Stimulated activated CD8-positive, alpha-beta memory T cell treated with anti-CD3 and anti-CD28 coated beads, Interleukin-12 subunit alpha, Interleukin-12 subunit beta, amount 100 ng/mL, for 4 hours (primary cell): ENCODE data around the gene GBP7.
A peak's percentile ranks its signal among the peaks of the same experiment; 100 is the strongest.
"Not testable (repeated sequence)": the region's sequence is repeated elsewhere in the genome, so short reads cannot be mapped to it uniquely, and the experiment has no call there.

ENCODE experiments used
- DNase-seq: peaks from one replicate; pipeline ENCODE4 v3.0.0-alpha.2; 2020; ENCODE audit warnings: low read depth

GBP7 gene, protein sequence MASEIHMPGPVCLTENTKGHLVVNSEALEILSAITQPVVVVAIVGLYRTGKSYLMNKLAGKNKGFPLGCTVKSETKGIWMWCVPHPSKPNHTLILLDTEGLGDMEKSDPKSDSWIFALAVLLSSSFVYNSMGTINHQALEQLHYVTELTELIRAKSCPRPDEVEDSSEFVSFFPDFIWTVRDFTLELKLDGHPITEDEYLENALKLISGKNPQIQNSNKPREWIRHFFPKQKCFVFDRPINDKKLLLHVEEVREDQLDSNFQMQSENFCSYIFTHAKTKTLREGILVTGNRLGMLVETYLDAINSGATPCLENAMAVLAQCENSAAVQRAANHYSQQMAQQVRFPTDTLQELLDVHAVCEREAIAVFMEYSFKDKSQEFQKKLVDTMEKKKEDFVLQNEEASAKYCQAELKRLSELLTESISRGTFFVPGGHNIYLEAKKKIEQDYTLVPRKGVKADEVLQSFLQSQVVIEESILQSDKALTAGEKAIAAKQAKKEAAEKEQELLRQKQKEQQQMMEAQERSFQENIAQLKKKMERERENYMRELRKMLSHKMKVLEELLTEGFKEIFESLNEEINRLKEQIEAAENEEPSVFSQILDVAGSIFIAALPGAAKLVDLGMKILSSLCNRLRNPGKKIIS

GRCh38 chr1:89175601-89176256 is at the start of gene GBP7:
Gene GBP7, minus strand, starts transcription at chr1:89176003. Its CDS starts 4,068 bp downstream, at chr1:89171935.
- DNase-seq, result no peak

- DNase-seq, result no peak
Measured at GRCh38 chr1:89221341-89221740, 45.5 kb upstream of the GBP7 start.

DNA sequence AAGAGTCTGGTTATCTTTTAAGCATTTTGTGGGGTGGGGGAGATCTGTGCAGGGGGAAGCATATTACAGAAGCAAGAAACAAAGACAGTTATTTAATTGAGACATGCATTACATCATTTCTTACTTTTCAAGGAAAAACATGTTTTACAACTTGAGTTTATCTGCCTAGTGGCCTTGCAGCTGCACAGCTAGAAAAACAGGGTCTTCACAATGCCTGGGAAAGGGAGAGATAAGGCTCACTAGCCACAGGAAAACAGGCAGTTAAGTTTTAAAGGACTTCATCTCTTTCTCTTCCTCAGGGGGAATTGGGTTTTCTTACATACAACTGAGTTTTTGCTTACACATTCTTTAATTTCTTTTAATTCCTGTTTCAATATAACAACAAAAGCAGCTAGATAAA is 44.0 kb upstream of the GBP7 start:
- not testable (repeated sequence) for DNase-seq

- not testable (repeated sequence) for DNase-seq
Measured at GRCh38 chr1:89218941-89219340, 43.1 kb upstream of the GBP7 start.

GRCh38 chr1:89213347-89213746 is 37.5 kb upstream of the GBP7 start:
- DNase-seq, result no peak

DNA sequence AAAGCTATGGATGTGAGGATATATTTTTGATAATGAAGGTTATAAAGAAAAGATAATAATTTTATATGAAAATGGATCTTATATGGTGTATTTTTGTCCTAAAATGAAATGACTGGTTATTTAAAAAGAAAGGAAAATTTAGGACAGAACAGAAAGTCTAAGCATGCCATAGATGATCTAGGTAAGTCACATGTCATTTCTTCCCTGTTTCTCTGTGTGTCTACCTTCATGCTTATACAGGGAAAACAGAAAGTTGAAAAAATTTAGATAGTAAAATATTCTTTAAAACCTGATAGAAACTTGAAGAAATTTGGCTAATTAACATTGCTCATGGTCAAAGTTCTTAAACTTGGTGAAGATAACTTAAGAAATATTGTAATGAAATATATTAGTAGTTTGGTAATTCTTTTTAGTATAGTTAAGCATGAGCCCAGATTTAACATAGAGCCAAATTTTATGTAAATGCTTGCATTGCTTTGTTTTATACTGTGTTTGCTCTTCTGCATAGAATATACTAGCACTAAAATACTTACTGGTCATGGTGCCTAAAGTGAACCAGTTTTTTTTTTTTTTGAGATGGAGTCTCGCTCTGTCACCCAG is 35.3 kb upstream of the GBP7 start:
- DNase-seq, result no peak

DNA sequence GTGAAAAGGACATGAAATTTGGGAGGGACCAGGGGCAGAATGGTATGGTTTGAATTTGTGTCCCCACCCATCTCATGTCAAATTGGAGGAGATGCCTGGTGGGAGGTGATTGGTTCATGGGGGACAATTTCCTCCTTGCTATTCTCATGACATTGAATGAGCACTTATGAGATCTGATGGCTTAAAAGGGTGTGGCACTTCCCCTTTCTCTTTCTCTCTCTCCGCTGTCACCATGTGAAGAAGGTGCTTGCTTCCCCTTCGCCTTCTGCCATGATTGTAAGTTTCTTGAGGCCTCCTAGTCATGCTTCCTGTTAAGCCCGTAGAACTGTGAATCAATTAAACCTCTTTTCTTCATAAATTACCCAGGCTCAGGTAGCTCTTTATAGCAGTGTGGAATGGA is 30.6 kb upstream of the GBP7 start:
- DNase-seq, result no peak

DNA sequence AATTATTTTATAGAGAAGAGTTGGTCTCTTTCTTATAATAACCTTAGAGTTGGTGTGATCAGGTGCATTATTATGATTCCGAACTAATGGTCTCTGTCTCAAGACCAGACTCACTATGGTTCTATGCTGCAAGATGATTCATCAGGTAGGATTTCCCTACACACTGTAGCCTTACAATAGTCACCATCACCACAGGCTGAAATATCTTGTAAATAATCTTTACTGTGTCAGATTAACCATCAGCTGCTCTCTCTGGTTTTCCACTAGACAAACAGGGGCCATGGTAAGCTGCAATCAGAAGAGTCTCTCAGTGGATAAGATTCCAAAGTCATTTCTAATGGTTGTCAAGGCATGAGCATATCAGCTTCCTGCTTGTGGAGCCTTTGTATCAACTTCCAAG is 27.4 kb upstream of the GBP7 start:
- DNase-seq, result no peak

- no peak for DNase-seq
Measured at GRCh38 chr1:89201106-89201794, 25.4 kb upstream of the GBP7 start.

DNA sequence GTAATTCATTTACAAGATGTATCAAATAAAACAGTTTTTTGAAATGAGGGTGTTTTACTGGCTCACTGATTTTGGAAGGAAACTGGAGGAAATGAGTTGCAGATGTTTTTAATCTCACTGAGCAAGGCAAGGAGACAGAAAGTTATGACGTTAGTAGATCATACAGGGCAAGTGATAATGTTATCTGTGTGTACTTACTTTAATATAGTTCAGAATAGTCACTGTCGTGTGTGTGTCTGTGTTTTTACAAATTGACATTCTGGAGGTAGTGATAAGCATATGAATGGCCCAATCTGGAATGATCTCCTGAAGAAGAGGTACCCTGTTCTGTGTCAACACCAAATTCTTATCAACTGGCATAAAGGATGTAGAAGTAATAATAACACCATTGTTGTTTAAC is 24.9 kb upstream of the GBP7 start:
- DNase-seq, result no peak

DNA sequence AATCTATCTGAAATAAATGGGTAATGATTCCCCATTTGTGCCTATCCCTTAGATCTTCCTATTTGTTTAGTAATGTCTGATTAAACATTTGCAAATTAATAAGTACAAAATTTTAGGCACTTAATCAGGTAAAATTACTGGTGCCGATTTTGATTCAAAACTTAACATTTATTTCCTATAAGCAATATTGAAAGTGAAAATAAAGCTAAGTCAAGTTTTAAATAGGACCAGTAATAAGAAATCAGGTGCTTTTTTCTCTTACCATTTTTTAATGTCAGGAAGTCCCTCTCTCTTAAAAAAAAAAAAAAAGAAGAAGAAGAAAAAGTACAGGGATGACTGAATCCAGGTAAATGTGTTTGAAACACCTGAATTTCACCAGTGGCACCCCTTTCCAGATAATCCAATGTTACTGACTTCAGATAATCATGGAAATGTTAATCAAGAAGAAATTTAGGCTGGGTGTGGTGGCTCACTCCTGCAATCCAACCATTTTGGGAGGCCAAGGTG is 23.8 kb upstream of the GBP7 start:
- no peak for DNase-seq

DNA sequence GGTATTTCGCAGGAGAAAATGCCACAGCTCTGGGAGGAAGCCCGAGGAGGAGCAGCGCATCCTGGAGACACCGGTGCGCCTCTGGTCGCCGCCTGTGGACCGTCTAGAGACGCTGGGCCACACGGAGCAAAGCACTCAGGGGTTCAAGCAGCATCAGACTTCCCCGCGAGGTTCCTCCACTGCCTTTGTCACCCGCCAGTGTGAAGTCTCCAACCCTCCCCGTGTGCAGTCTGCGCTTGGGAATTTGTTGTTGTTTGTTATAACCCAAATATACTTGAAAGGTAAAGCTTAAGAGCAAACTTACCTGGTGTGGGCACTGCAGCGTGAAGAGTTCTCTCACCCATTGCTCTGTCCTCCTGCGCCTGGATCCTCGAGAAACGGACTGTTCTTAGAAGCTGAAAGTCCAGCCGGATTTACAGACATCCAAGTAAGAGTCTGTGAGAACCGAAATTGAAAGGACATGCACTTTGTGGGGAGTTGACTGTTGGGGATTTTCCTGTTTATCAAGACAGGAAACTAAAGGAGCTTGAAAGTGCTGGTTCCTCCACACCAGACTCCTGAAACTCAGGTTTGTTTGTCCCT is 22.8 kb upstream of the GBP7 start, which contains the start of gene GBP4:
GBP4 (minus strand) TSS at position 452 of the 582 bp plus-strand sequence; CDS start at position 344, 108 bp downstream.
- peak; percentile 22 for DNase-seq

DNA sequence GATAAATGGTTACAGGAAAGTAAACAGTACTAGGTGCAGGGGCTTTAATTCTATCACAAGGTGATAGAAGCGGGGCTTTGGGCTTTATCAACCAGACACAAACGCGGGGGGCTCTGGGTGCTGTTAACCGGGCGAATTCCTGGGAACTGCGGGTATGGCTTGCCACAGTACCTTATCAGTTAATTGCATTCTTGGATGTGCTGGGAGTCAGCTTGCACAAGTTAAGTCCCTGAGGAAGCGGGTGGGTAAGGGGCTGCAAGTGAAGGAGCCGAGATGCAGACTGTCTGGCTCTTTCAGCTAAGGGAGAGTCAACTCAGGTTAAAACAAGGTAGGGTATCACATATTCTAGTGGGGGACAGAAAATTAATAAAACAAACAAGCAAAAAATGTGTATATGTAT is 22.3 kb upstream of the GBP7 start:
- no peak for DNase-seq

DNA sequence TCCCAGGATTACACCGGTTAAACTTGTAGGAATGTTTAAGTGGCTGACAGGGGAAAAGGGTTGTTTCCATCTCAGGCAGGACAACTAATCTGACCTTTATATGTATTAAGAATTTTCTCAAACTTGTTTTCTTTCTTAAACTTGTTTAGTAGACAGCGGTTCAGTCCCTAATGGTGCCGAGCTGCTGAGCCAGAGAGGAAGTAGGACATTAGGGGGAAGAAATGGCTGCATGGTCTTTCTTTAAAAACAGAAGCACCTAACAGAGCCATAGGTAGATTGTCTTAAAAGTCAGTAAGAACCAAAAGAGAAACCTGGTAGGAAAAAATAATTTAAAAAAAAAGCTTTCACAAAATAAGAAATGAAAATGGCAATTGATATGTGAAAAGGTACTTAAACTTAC is 19.7 kb upstream of the GBP7 start:
- DNase-seq, result no peak

DNA sequence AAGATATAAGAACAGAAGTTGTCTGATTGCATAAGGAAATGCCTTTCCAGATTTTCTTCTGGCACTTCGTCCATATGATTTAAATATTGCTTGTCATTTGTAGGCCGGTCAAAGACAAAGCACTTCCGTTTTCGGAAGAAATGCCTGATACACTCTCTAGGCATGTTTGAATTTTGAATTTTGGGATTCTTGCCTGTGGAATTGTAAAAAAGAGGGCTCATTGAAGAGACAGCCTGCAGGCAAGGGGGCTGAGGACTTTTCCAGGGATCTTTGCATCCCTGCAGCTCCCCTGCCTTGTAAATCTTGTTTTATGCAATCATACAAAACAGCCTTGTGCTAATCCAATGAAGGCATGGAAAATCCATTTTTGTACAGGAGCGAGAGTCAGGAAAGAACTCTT is 15.5 kb upstream of the GBP7 start:
- no peak for DNase-seq

GRCh38 chr1:89190017-89190416 is 14.2 kb upstream of the GBP7 start:
- DNase-seq, result no peak

- no peak for DNase-seq
Measured at GRCh38 chr1:89179343-89179742, 3.5 kb upstream of the GBP7 start.

GRCh38 chr1:89176971-89177370 is 1.2 kb upstream of the GBP7 start:
- no peak for DNase-seq

GRCh38 chr1:89174491-89174890 is 1.3 kb downstream of the GBP7 start:
- DNase-seq, result no peak

DNA sequence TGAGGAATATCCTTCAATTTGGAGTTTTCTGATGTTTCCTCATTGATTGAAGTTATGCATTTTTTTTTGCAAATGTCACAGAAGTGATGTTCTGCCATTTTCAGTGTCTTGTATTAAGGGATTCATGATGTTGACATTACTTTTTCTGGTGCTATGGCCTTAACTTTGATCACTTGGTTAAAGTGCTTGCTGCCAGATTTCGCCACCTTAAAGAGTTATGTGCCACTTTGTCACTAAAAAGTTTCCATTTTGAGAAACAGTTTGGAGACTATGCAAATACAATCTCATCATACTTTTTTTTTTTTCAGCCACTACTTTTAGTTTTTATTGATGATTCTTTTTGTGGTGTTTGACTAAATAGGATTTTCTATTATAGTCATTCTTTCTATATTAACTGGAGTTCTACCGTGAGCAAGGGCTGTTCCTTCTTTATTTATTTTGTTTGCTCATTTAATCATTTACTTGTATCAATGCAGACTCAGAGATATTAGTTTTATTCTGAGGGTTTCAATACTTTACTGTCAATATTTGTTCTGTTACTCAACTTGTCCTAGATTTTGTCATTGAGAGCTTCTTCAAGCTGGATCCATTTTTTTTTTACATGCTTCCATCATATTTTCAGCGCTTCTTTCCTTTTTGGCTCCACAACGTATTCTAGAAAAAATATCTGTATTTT is 3.2 kb downstream of the GBP7 start:
- no peak for DNase-seq

GRCh38 chr1:89171067-89171438 is 4.8 kb downstream of the GBP7 start:
- DNase-seq, result no peak
